Lower lobe of right lung (tissue), 2 donors: ENCODE results near the gene RNF224. TPM values are rescaled to one million over a fixed set of nuclear protein-coding genes. Genes with fewer than 3 reads are reported as not detected.
A peak's percentile ranks its signal among the peaks of the same experiment; 100 is the strongest.

Experiments used
- ATAC-seq, 2 donors: fragments of 200-7000 bp; cut with Tn5 transposase; one replicate each; pipeline ENCODE4 v1.9.1; 2020 to 2022; ENCODE audit warnings: mild to moderate bottlenecking in 2 of 2, moderate library complexity in 2 of 2
- DNase-seq: peaks from one replicate; pipeline ENCODE4 v3.0.0-alpha.2; 2020
- H3K27ac ChIP-seq: fragments of 200-600 bp; one replicate; pipeline ENCODE4 v1.8.0; 2022
- H3K27me3 ChIP-seq: fragments of 200-600 bp; one replicate; pipeline ENCODE4 v1.8.0; 2022; ENCODE audit warnings: low read depth
- H3K36me3 ChIP-seq: fragments of 200-600 bp; one replicate; pipeline ENCODE4 v1.8.0; 2022; ENCODE audit warnings: mild to moderate bottlenecking
- H3K4me1 ChIP-seq: fragments of 200-600 bp; one replicate; pipeline ENCODE4 v1.8.0; 2022
- H3K4me3 ChIP-seq: fragments of 200-600 bp; one replicate; pipeline ENCODE4 v1.8.0; 2022; ENCODE audit warnings: mild to moderate bottlenecking
- H3K9me3 ChIP-seq: fragments of 200-600 bp; one replicate; pipeline ENCODE4 v1.8.0; 2022
- intact Hi-C: fragments of 100-400 bp; cut with DNase I; formaldehyde crosslinking; loops from one replicate; pipeline ENCODE4 v1.11.0; 2022
- total RNA-seq: library from RNA; stranded (reverse); fragmentation: NEBNext Ultra II Directional; extraction: Animal tissue kit (Norgen Biotek cat#: 25700); gene quantifications from one replicate; pipeline ENCODE4 v1.2.1, GENCODE V29; 2021
- TF ChIP-seq, protein P1 (sequence below): fragments of 200-600 bp; IDR thresholded peaks from one replicate; pipeline ENCODE4 v1.8.0; 2022; ENCODE audit warnings: antibody characterized with exemption, mild to moderate bottlenecking
- donor health status: DM: no; HTN: yes; CAD: no; lungs with severe emphysema.

The RNF224 gene
- total RNA-seq, 1 donor from 2014 or later, result 0.21 TPM

- Histone ChIP-seq H3K4me1 (peaks cover 36% of the 10 kb centered on the region), H3K27me3 (no peaks in the 10 kb centered on the region), H3K9me3 (no peaks in the 10 kb centered on the region), H3K36me3 (peaks cover 8% of the 10 kb centered on the region), H3K27ac (peak overlapping the region; percentile 95), H3K4me3 (peak overlapping the region; percentile 100)
- TF ChIP-seq, protein P1, sequence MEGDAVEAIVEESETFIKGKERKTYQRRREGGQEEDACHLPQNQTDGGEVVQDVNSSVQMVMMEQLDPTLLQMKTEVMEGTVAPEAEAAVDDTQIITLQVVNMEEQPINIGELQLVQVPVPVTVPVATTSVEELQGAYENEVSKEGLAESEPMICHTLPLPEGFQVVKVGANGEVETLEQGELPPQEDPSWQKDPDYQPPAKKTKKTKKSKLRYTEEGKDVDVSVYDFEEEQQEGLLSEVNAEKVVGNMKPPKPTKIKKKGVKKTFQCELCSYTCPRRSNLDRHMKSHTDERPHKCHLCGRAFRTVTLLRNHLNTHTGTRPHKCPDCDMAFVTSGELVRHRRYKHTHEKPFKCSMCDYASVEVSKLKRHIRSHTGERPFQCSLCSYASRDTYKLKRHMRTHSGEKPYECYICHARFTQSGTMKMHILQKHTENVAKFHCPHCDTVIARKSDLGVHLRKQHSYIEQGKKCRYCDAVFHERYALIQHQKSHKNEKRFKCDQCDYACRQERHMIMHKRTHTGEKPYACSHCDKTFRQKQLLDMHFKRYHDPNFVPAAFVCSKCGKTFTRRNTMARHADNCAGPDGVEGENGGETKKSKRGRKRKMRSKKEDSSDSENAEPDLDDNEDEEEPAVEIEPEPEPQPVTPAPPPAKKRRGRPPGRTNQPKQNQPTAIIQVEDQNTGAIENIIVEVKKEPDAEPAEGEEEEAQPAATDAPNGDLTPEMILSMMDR, result no peak
- DNase-seq, result no peak
- intact Hi-C loops, result no loop called here
- ATAC-seq, result no peak
Observed at GRCh38 chr9:137204731-137205125, 22.6 kb upstream of the RNF224 start.

DNA sequence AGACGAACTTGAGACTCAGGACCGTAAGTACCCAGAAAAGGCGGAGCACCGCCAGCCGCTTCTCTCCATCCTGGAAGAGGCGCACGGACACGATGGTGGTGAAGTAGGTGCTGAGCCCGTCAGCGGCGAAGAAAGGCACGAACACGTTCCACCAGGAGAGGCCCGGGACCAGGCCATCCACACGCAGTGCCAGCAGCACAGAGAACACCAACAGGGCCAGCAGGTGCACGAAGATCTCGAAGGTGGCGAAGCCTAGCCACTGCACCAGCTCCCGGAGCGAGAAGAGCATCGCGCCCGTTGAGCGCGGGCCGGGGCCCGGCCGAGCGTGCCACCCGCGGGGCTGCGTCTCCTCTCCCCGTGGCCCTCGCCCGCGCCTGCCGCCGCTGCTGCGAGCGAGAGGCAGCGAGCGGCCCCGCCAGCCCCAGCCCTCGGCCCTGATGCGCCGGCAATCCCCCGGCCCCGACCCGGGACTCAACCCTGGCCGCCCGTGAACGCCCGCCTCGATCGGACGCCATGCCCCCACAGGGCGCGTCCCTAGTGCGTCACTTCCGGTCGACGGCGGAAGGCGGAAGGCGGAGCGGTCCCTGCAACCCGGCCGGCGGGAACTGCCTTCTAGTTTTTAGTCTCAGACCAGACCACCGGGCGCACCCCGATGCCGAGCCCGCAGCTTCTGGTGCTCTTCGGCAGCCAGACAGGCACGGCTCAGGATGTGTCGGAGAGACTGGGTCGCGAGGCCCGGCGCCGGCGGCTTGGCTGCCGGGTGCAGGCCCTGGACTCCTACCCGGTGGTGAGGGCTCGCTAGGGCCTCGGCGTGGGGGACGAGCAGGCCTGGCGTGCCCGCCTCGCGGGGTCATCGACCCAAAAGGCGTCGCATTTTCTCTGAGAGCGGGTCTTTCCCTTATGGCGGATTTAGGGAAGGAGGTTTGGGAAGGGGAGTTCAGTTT lies 21.9 kb upstream of the RNF224 start, which contains the start of the genes NDOR1 and TMEM203:
NDOR1 (plus strand) TSS at position 575 of the 944 bp plus-strand sequence; CDS start at position 653, 78 bp downstream.
TMEM203 (minus strand) TSS at position 523 of the 944 bp plus-strand sequence; CDS start at position 289, 234 bp downstream.
- ATAC-seq (peak; percentile 76 to 83), DNase-seq (peak; percentile 94)
- Histone ChIP-seq H3K27me3 (no peaks in the 10 kb centered on the region), H3K4me1 (peaks cover 35% of the 10 kb centered on the region), H3K9me3 (no peaks in the 10 kb centered on the region), H3K36me3 (peaks cover 8% of the 10 kb centered on the region), H3K4me3 (peak within 1 kb of the TSS; percentile 100), H3K27ac (peak within 1 kb of the TSS; percentile 95)
- TF ChIP-seq, protein P1, result no peak
- intact Hi-C loops, result no loop called here

GRCh38 chr9:137206602-137207001 lies 20.7 kb upstream of the RNF224 start:
- ATAC-seq (no peak), DNase-seq (no peak)
- H3K4me3 ChIP-seq, result peak overlapping the region; percentile 100
- H3K27ac ChIP-seq, result no peak overlapping the region
- H3K4me1 ChIP-seq, result peaks cover 31% of the 10 kb centered on the region
- intact Hi-C loops, result no loop called here
- H3K9me3 ChIP-seq, result no peaks in the 10 kb centered on the region
- TF ChIP-seq, protein P1, result no peak
- H3K27me3 ChIP-seq, result no peaks in the 10 kb centered on the region
- peaks cover 8% of the 10 kb centered on the region for H3K36me3 ChIP-seq

- DNase-seq (no peak), ATAC-seq (no peak)
- no peaks in the 10 kb centered on the region for H3K27me3 ChIP-seq
- H3K27ac ChIP-seq, result no peak overlapping the region
- H3K9me3 ChIP-seq, result no peaks in the 10 kb centered on the region
- H3K4me1 ChIP-seq, result peaks cover 7% of the 10 kb centered on the region
- intact Hi-C loops, result no loop called here
- no peak overlapping the region for H3K4me3 ChIP-seq
- TF ChIP-seq, protein P1, result no peak
- peaks cover 23% of the 10 kb centered on the region for H3K36me3 ChIP-seq
Observed at GRCh38 chr9:137211532-137211931, 15.8 kb upstream of the RNF224 start.

DNA sequence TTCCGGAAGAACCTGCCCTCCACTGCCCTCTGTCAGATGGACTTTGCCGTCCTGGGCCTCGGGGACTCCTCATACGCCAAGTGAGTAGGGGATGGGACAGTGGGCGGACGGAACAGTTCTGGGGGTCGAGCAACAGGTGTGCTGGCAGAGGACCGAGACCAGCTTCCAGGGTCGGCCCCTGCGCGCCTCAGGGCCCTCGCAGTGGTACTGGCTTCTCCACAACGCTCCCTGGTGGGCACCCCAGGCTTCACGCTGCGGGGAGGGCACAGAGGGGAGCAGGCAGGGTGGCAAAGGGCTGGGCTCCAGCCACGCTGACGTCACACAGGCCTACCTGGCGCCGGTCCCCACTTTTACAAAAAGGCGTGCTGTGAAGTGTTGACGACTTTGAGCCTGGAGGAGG lies 14.8 kb upstream of the RNF224 start:
- intact Hi-C loops, result no loop called here
- Histone ChIP-seq H3K27ac (no peak overlapping the region), H3K9me3 (no peaks in the 10 kb centered on the region), H3K4me3 (no peak overlapping the region), H3K36me3 (peaks cover 24% of the 10 kb centered on the region), H3K4me1 (peaks cover 7% of the 10 kb centered on the region), H3K27me3 (no peaks in the 10 kb centered on the region)
- DNase-seq, result no peak
- TF ChIP-seq, protein P1, result no peak
- no peak for ATAC-seq
